GM10266 (cell line): Measurements from ENCODE around the gene CACNG8.

Experiments used
- DNase-seq: peaks from one replicate; pipeline ENCODE4 v3.0.0; 2012; ENCODE audit errors: extremely low spot score
- TF ChIP-seq, protein P1 (sequence below): IDR thresholded peaks from 2 replicates; pipeline ENCODE4 v1.5.1; 2012; ENCODE audit warnings: mild to moderate bottlenecking, low read depth; ENCODE audit not compliant: control insufficient read depth, insufficient read depth; ENCODE audit errors: missing control alignments

CACNG8 gene

DNA sequence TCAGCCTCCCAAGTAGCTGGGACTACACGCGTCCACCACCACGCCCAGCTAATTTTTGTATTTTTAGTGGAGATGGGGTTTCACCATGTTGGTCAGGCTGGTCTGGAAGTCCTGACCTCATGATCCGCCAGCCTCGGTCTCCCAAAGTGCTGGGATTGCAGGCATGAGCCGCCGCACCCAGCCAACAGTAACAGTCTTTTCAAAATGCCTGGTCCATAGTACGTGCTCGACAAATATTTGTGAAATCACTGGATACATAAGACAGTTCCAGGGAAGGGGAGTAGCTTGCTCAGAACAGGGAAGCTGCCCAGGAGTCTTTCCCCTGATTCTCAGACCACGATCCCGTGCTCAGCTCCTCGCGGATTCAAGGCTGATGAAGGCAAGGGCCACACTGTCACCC is 59.2 kb downstream of the CACNG8 start:
- no peak for DNase-seq

DNA sequence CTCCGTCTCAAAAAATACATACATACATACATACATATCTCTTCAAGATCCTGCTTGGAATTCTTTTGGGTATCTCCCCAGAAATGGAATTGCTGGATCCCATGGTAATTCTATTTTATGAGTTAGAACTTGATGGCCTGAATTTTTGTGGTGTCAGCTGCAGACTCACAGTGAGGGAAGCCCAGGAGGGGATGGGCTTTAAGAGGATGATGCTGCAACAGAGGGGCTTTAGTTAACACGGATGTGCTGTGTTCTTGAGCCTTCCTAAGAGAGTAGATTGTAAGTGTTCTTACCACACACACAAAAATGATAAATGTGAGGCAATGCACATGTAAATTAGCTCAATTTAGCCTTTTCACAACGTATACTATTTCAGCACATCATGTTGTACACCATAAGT is 60.5 kb downstream of the CACNG8 start:
- TF ChIP-seq, protein P1, sequence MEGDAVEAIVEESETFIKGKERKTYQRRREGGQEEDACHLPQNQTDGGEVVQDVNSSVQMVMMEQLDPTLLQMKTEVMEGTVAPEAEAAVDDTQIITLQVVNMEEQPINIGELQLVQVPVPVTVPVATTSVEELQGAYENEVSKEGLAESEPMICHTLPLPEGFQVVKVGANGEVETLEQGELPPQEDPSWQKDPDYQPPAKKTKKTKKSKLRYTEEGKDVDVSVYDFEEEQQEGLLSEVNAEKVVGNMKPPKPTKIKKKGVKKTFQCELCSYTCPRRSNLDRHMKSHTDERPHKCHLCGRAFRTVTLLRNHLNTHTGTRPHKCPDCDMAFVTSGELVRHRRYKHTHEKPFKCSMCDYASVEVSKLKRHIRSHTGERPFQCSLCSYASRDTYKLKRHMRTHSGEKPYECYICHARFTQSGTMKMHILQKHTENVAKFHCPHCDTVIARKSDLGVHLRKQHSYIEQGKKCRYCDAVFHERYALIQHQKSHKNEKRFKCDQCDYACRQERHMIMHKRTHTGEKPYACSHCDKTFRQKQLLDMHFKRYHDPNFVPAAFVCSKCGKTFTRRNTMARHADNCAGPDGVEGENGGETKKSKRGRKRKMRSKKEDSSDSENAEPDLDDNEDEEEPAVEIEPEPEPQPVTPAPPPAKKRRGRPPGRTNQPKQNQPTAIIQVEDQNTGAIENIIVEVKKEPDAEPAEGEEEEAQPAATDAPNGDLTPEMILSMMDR, result no peak
- no peak for DNase-seq

More for the DNA sequence above, 59.2 kb downstream of the CACNG8 start:
- TF ChIP-seq, protein P1, result no peak

DNA sequence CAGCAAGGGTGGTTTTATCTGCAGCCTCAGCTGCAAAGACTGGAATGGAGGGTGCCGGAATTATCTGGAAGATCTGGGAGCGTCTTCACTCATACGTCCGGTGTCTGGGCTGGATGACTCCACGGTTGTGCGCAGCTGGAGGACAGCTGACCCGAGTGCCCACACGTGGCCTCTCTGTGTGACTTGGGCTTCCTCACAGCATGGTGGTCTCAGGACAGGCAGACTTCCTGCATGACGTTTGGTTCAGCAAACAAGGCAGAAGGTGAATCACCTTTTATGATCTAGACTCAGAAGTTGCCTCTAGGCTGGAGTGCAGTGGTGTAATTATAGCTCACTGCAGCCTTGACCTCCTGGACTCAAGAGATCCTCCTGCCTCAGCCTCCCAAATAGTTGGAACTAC is 61.9 kb downstream of the CACNG8 start:
- TF ChIP-seq, protein P1, result no peak
- no peak for DNase-seq

DNA sequence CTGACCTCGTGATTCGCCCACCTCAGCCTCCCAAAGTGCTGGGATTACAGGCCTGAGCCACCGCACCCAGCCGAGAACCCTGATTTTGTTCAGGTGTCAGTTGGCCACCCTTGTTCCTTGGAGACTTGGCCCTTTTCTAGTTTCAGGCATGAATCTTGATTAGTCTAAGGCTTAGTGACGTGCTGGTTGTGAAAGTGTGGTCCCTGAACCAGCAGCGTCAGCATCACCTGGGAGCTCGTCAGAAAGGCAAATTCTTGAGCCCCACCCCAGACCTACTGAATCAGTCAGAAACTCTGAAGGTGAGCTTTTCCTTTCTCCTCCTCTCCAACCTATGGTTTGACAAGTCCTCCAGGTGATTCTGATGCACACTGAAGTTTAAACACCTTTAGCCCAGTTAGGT is 63.9 kb downstream of the CACNG8 start:
- TF ChIP-seq, protein P1, result no peak
- DNase-seq, result no peak

DNA sequence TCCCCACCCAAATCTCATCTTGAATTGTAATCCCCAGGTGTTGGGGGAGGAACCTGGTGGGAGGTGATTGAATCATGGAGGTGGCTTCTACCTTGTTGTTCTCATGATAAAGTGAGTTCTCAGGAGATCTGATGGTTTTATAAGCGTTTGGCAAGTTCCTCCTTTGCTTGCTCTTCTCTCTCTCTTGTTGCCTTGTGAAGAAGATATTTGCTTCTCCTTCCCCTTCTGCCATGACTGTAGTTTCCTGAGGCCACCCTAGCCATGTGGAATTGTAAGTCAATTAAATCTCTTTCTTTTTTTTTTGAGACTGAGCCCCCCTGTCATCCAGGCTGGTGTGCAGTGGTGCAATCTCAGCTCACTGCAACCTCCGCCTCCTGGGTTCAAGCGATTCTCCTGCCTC is 66.6 kb downstream of the CACNG8 start:
- DNase-seq, result no peak
- TF ChIP-seq, protein P1, result no peak

DNA sequence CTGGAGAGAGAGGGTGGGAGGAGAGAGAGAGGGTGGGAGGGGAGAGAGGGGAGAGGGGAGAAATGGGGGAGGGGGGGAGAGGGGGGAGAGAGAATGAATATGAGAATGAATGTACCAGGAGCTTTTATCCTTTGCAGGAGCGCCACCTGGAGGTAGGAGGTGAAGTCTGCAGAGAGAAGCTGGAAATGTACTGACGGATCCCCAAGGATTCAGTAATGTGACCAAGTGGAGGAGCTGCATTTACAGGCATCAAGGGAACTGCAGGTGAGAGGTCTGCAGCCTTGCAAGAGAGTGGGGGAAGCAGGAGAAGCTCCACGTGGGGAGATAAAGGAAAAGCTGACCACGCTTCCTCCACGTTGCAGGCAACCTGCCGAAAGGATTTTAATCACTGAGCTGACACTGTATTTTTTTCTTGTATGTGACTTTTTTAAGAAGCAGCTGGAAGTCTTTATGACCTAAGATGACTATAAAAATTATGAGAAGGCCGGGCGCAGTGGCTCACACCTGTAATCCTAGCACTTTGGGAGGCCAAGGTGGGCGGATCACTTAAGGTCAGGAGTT is 67.3 kb downstream of the CACNG8 start:
- peak; percentile 52 for DNase-seq
- TF ChIP-seq, protein P1, result peak; percentile 64

DNA sequence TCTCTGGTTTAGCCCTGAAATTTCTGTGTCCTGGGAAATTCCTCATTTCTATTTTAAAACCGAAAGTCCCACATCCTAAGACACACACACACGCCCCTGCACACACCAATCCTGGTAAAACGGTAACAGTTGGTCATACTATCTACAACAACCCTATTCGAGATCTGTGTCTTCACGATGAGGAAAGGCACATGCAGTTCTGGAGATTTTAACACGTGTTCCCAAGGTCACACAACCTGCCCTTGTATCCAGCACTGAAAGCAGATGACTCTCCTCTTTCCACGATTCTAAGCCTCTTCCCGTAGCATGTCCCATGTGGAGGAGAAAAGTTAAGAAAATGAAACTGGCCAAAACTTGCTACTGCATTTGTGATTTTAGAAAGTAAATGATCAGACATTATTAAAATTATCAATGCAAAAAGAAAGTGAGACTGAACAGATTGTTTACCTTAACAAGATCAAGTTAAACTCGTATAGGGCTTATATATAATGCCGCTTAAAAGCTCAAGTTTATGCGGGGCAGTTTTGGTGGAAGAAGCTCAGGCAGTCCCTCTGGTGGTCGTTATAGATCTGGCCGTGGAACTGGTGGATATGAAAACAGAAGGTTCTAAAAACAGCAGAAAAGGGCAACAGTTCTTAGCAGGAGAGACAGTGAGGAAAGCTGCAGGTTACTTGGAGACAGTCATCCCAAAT is 68.3 kb downstream of the CACNG8 start:
- no peak for DNase-seq

More for the DNA sequence above, 68.3 kb downstream of the CACNG8 start:
- TF ChIP-seq, protein P1, result no peak
